ENCODE data around the gene PLAA. TPM values are rescaled to one million over a fixed set of nuclear protein-coding genes. Genes with fewer than 3 reads are reported as not detected.

Gene PLAA
- total RNA-seq, 6 experiments from 2014 or later: 33.4 to 37.9 (median 36.7) TPM

- no peaks in the 10 kb centered on the region for H3K9me3 Mint-ChIP-seq
- no peak overlapping the region for H3K4me3 Mint-ChIP-seq
- H3K27me3 Mint-ChIP-seq (ENCODE audit: insufficient read depth): no peaks in the 10 kb centered on the region
- TF ChIP-seq CTCF (IDR thresholded peaks at IDR 0.05): no peak
- H3K4me1 Mint-ChIP-seq (ENCODE audit: low read depth): peaks cover 18% of the 10 kb centered on the region
- H3K27ac Mint-ChIP-seq: no peak overlapping the region
- no peak for DNase-seq
- H3K36me3 Mint-ChIP-seq (ENCODE audit: low read depth): no peaks in the 10 kb centered on the region; the same call in 1 of the 2 replicates
Observed at GRCh38 chr9:26973989-26974388, 26.9 kb upstream of the PLAA start.

- H3K9me3 Mint-ChIP-seq: no peaks in the 10 kb centered on the region
Observed at GRCh38 chr9:26971721-26972120, 24.7 kb upstream of the PLAA start.

GRCh38 chr9:26956860-26957233, 9.8 kb upstream of the PLAA start:
- Mint-ChIP-seq H3K27me3 (ENCODE audit: insufficient read depth) (no peaks in the 10 kb centered on the region), H3K9me3 (no peaks in the 10 kb centered on the region), H3K36me3 (ENCODE audit: low read depth) (peaks cover 8% of the 10 kb centered on the region; the same call in 1 of the 2 replicates), H3K4me1 (ENCODE audit: low read depth) (peaks cover 39% of the 10 kb centered on the region), H3K27ac (peak overlapping the region; percentile 96), H3K4me3 (peak overlapping the region; percentile 93)
- no peak for TF ChIP-seq CTCF (IDR thresholded peaks at IDR 0.05)
- DNase-seq: no peak

More at GRCh38 chr9:26971721-26972120, 24.7 kb upstream of the PLAA start:
- Mint-ChIP-seq H3K36me3 (ENCODE audit: low read depth) (no peaks in the 10 kb centered on the region; the same call in 1 of the 2 replicates), H3K27ac (no peak overlapping the region), H3K27me3 (ENCODE audit: insufficient read depth) (no peaks in the 10 kb centered on the region), H3K4me1 (ENCODE audit: low read depth) (peaks cover 19% of the 10 kb centered on the region), H3K4me3 (no peak overlapping the region)
- no peak for TF ChIP-seq CTCF (IDR thresholded peaks at IDR 0.05)
- no peak for DNase-seq

- H3K27me3 Mint-ChIP-seq (ENCODE audit: insufficient read depth): no peaks in the 10 kb centered on the region
- peaks cover 39% of the 10 kb centered on the region for H3K4me1 Mint-ChIP-seq (ENCODE audit: low read depth)
- TF ChIP-seq CTCF (IDR thresholded peaks at IDR 0.05): no peak
- H3K36me3 Mint-ChIP-seq (ENCODE audit: low read depth): peaks cover 8% of the 10 kb centered on the region; the same call in 1 of the 2 replicates
- DNase-seq: peak; percentile 98
- H3K9me3 Mint-ChIP-seq: no peaks in the 10 kb centered on the region
- peak within 1 kb of the TSS; percentile 96 for H3K27ac Mint-ChIP-seq
- H3K4me3 Mint-ChIP-seq: peak within 1 kb of the TSS; percentile 93
Observed at GRCh38 chr9:26955921-26956859, 9.1 kb upstream of the PLAA start, which contains the start of gene IFT74. Gene IFT74, plus strand, starts transcription at chr9:26956412. Its CDS starts 5,556 bp downstream, at chr9:26961968.

GRCh38 chr9:26955222-26955903, 8.3 kb upstream of the PLAA start:
- no peak for DNase-seq
- TF ChIP-seq CTCF (IDR thresholded peaks at IDR 0.05): no peak
- H3K27me3 Mint-ChIP-seq (ENCODE audit: insufficient read depth): no peaks in the 10 kb centered on the region
- H3K4me3 Mint-ChIP-seq: peak overlapping the region; percentile 93
- H3K9me3 Mint-ChIP-seq: no peaks in the 10 kb centered on the region
- H3K27ac Mint-ChIP-seq: peak overlapping the region; percentile 96
- H3K36me3 Mint-ChIP-seq (ENCODE audit: low read depth): peaks cover 8% of the 10 kb centered on the region; the same call in 1 of the 2 replicates
- H3K4me1 Mint-ChIP-seq (ENCODE audit: low read depth): peaks cover 42% of the 10 kb centered on the region

Data from HFFc6 (cell line).